SK-N-SH (cell line): ENCODE data around the gene NOBOX. TPM values are rescaled to one million over a fixed set of nuclear protein-coding genes. Genes with fewer than 3 reads are reported as not detected.

Experiments
- CTCF ChIA-PET: fragments of 300-600, 350-600 bp; formaldehyde crosslinking; extraction: SDS; loops from one replicate; lab custom pipeline; 2021; lab: Yijun Ruan, JAX
- POLR2A ChIA-PET: fragments of 350-600 bp; sonication (Branson Sonifier 250); formaldehyde crosslinking; extraction: SDS; loops from one replicate; lab custom pipeline; 2020; ENCODE audit warnings: antibody characterized with exemption, inconsistent platforms; lab: Yijun Ruan, JAX
- DNase-seq: peaks from one replicate; pipeline ENCODE4 v3.0.0; 2012
- H2AFZ ChIP-seq: fragments of 200-600 bp; sonication (generic); 2 replicates; pipeline ENCODE4 v1.8.1; 2016; ENCODE audit warnings: antibody characterized with exemption, mild to moderate bottlenecking, low read depth
- H3F3A ChIP-seq: fragments of 200-600 bp; sonication (generic); replicated peaks from 2 replicates; pipeline ENCODE3; 2016; ENCODE audit warnings: antibody characterized with exemption, mild to moderate bottlenecking; ENCODE audit not compliant: insufficient read depth
- H3K27ac ChIP-seq, 2 experiments: fragments of 200-500 bp in 1 of 2; fragments of 200-600 bp in 1 of 2; sonication (Bioruptor generic) in 1 of 2; sonication (generic), shearing (Covaris generic) in 1 of 2; 2 replicates each; pipeline versions ENCODE4 v1.5.1 to v1.6.1; 2014 to 2016; ENCODE audit warnings: low read depth in 2 of 2, inconsistent platforms in 1 of 2, low read length in 1 of 2, mild to moderate bottlenecking in 1 of 2, mixed read lengths in 1 of 2
- H3K27me3 ChIP-seq: fragments of 200-600 bp; sonication (generic), shearing (Covaris generic); 2 replicates; pipeline ENCODE4 v1.6.1; 2016; ENCODE audit warnings: mixed run types; ENCODE audit not compliant: insufficient read depth
- H3K36me3 ChIP-seq, 2 experiments: fragments of 200-500 bp in 1 of 2; fragments of 200-600 bp in 1 of 2; sonication (Bioruptor generic) in 1 of 2; sonication (generic) in 1 of 2; replicated peaks in 1 of 2; 2 replicates each; pipeline versions ENCODE3 to v1.5.1; 2014 to 2016; ENCODE audit warnings: low read length in 1 of 2, mild to moderate bottlenecking in 1 of 2; ENCODE audit not compliant: insufficient read depth in 2 of 2, control insufficient read depth in 1 of 2
- H3K4me1 ChIP-seq, 2 experiments: fragments of 200-500 bp in 1 of 2; fragments of 200-600 bp in 1 of 2; sonication (Bioruptor generic) in 1 of 2; sonication (generic), shearing (Covaris generic) in 1 of 2; 2 replicates each; pipeline versions ENCODE4 v1.5.1 to v1.6.1; 2014 to 2016; ENCODE audit warnings: low read depth in 1 of 2, low read length in 1 of 2, mixed run types in 1 of 2; ENCODE audit not compliant: insufficient read depth in 2 of 2, control insufficient read depth in 1 of 2
- H3K4me2 ChIP-seq: fragments of 200-600 bp; sonication (generic), shearing (Covaris generic); 2 replicates; pipeline ENCODE4 v1.6.1; 2017; ENCODE audit warnings: mixed run types
- H3K4me3 ChIP-seq, 2 experiments: fragments of 200-500 bp in 1 of 2; fragments of 200-600 bp in 1 of 2; sonication (Bioruptor generic) in 1 of 2; sonication (generic), shearing (Covaris generic) in 1 of 2; 2 replicates each; pipeline versions ENCODE4 v1.5.1 to v1.8.1; 2014 to 2016; ENCODE audit warnings: low read depth in 2 of 2, inconsistent platforms in 1 of 2, low read length in 1 of 2, mild to moderate bottlenecking in 1 of 2, mixed read lengths in 1 of 2, moderate library complexity in 1 of 2
- H3K79me2 ChIP-seq: fragments of 200-600 bp; sonication (generic); 2 replicates; pipeline ENCODE4 v1.8.1; 2017; ENCODE audit warnings: mild to moderate bottlenecking; ENCODE audit not compliant: insufficient read depth
- H3K9ac ChIP-seq: fragments of 200-600 bp; sonication (generic); 2 replicates; pipeline ENCODE4 v1.6.1; 2017; ENCODE audit warnings: mixed run types
- H3K9me2 ChIP-seq: fragments of 200-600 bp; sonication (generic); 2 replicates; pipeline ENCODE4 v1.6.1; 2017; ENCODE audit warnings: mixed run types
- H3K9me3 ChIP-seq: fragments of 200-600 bp; sonication (generic); 2 replicates; pipeline ENCODE4 v1.6.1; 2017; ENCODE audit warnings: mixed run types, mild to moderate bottlenecking, moderate library complexity
- H4K20me1 ChIP-seq: fragments of 200-600 bp; sonication (generic); 2 replicates; pipeline ENCODE4 v1.6.1; 2017; ENCODE audit warnings: mild to moderate bottlenecking, mixed run types; ENCODE audit not compliant: insufficient read depth
- CHD2 ChIP-seq: fragments of 150-350 bp; IDR thresholded peaks from 2 replicates; pipeline ENCODE4 v1.6.1; 2018; ENCODE audit warnings: low read length; ENCODE audit not compliant: partially characterized antibody
- ELF1 ChIP-seq: IDR thresholded peaks from 2 replicates; pipeline ENCODE4 v1.4.0; 2012
- EP300 ChIP-seq, 2 experiments: IDR thresholded peaks; 2 replicates each; pipeline versions ENCODE4 v1.4.0 to v1.6.1; 2012; ENCODE audit warnings: borderline replicate concordance in 1 of 2, low read depth in 1 of 2, low read length in 1 of 2
- EZH2phosphoT487 ChIP-seq: fragments of 200-600 bp; sonication (generic); IDR thresholded peaks from 2 replicates; pipeline ENCODE4 v1.6.1; 2017; ENCODE audit warnings: low read depth, mixed run types, mild to moderate bottlenecking, antibody characterized with exemption, moderate library complexity, borderline replicate concordance
- GABPA ChIP-seq: IDR thresholded peaks from 2 replicates; pipeline ENCODE4 v1.4.0; 2012; ENCODE audit warnings: low read depth, mild to moderate bottlenecking
- GATA2 ChIP-seq: sonication (generic); formaldehyde crosslinking; IDR thresholded peaks from 2 replicates; pipeline ENCODE4 v1.5.0; 2020; ENCODE audit warnings: mild to moderate bottlenecking, missing genetic modification reagents
- JUND ChIP-seq: IDR thresholded peaks from 2 replicates; pipeline ENCODE4 v1.4.0; 2012
- MXI1 ChIP-seq: IDR thresholded peaks from 2 replicates; pipeline ENCODE4 v1.6.1; 2012; ENCODE audit warnings: mild to moderate bottlenecking, low read depth, low read length, improper control_type of control experiment
- NFIC ChIP-seq: IDR thresholded peaks from 2 replicates; pipeline ENCODE4 v1.4.0; 2012; ENCODE audit warnings: borderline replicate concordance
- POLR2AphosphoS5 ChIP-seq: IDR thresholded peaks from 2 replicates; pipeline ENCODE4 v1.6.1; 2012; ENCODE audit warnings: low read depth, low read length
- RAD21 ChIP-seq: IDR thresholded peaks from 2 replicates; pipeline ENCODE4 v1.6.1; 2012; ENCODE audit warnings: mild to moderate bottlenecking, low read length
- RCOR1 ChIP-seq: fragments of 150-350 bp; IDR thresholded peaks from 2 replicates; pipeline ENCODE4 v1.6.1; 2017; ENCODE audit warnings: antibody characterized with exemption, low read length
- RFX5 ChIP-seq: IDR thresholded peaks from 2 replicates; pipeline ENCODE4 v1.6.1; 2012; ENCODE audit warnings: mild to moderate bottlenecking, improper control_type of control experiment, low read length
- RXRA ChIP-seq: IDR thresholded peaks from 2 replicates; pipeline ENCODE4 v1.4.0; 2012; ENCODE audit warnings: low read depth, mild to moderate bottlenecking, borderline replicate concordance
- SMC3 ChIP-seq: IDR thresholded peaks from 2 replicates; pipeline ENCODE4 v1.6.1; 2012; ENCODE audit warnings: low read depth, low read length, improper control_type of control experiment
- TEAD4 ChIP-seq: IDR thresholded peaks from 2 replicates; pipeline ENCODE4 v1.4.0; 2012; ENCODE audit warnings: mild to moderate bottlenecking, borderline replicate concordance; ENCODE audit not compliant: insufficient read depth
- YY1 ChIP-seq: IDR thresholded peaks from 2 replicates; pipeline ENCODE4 v1.4.0; 2012; ENCODE audit warnings: low read depth, mild to moderate bottlenecking
- ZBTB33 ChIP-seq: IDR thresholded peaks from 2 replicates; pipeline ENCODE4 v1.4.0; 2012; ENCODE audit warnings: low read depth, borderline replicate concordance
- WGBS: methylation state at CpG from one replicate; pipeline ENCODE4 v1.1.6; 2017; ENCODE audit warnings: low lambda C conversion rate; 5-methylcytosine and 5-hydroxymethylcytosine counted together
- polyA plus RNA-seq, 3 experiments: library from polyadenylated mRNA; depleted of rRNA; stranded (reverse); fragments of >200 nt; gene quantifications; 2 replicates each; pipeline ENCODE4 v1.2.3, GENCODE V29; 2012
- TF ChIP-seq, protein P1 (sequence below): fragments of 150-350 bp; IDR thresholded peaks from 2 replicates; pipeline ENCODE4 v1.6.1; 2016; ENCODE audit warnings: mild to moderate bottlenecking, low read depth, low read length
- TF ChIP-seq, protein P2 (sequence below): fragments of 150-350 bp; IDR thresholded peaks from 2 replicates; pipeline ENCODE4 v1.6.1; 2017; ENCODE audit warnings: antibody characterized with exemption, low read length, low read depth, borderline replicate concordance

Gene NOBOX
- polyA plus RNA-seq, 1 of the 3 experiments (the other 2 are of a cell fraction) = not detected

GRCh38 chr7:144379776-144380384 is 23.6 kb downstream of the NOBOX start:
- no peak overlapping the region for H2AFZ ChIP-seq
- no peaks in the 10 kb centered on the region for H4K20me1 ChIP-seq
- H3K9me3 ChIP-seq = no peaks in the 10 kb centered on the region
- H3K27ac ChIP-seq = no peak overlapping the region
- no peaks in the 10 kb centered on the region for H3K4me1 ChIP-seq
- H3K4me2 ChIP-seq = no peak overlapping the region
- H3K4me3 ChIP-seq = no peak overlapping the region
- 22% methylated on average over 11 of the region's 11 CpGs for WGBS
- no peaks in the 10 kb centered on the region for H3K79me2 ChIP-seq
- H3K9me2 ChIP-seq = no peaks in the 10 kb centered on the region
- TF ChIP-seq EP300 (IDR thresholded peaks at IDR 0.05; ENCODE audit: borderline replicate concordance in 1 of 2, low read depth in 1 of 2, low read length in 1 of 2) (no peak), GATA2 (CRISPR knock-in tag) (no peak), ZBTB33 (no peak), SMC3 (no peak), EZH2phosphoT487 (no peak), RXRA (no peak), JUND (no peak), POLR2AphosphoS5 (no peak), TEAD4 (no peak), RCOR1 (no peak), RFX5 (no peak), NFIC (no peak), YY1 (no peak), GABPA (no peak), RAD21 (no peak), CHD2 (no peak), MXI1 (no peak), ELF1 (no peak)
- TF ChIP-seq, protein P1, sequence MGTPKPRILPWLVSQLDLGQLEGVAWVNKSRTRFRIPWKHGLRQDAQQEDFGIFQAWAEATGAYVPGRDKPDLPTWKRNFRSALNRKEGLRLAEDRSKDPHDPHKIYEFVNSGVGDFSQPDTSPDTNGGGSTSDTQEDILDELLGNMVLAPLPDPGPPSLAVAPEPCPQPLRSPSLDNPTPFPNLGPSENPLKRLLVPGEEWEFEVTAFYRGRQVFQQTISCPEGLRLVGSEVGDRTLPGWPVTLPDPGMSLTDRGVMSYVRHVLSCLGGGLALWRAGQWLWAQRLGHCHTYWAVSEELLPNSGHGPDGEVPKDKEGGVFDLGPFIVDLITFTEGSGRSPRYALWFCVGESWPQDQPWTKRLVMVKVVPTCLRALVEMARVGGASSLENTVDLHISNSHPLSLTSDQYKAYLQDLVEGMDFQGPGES = no peak
- TF ChIP-seq, protein P2, sequence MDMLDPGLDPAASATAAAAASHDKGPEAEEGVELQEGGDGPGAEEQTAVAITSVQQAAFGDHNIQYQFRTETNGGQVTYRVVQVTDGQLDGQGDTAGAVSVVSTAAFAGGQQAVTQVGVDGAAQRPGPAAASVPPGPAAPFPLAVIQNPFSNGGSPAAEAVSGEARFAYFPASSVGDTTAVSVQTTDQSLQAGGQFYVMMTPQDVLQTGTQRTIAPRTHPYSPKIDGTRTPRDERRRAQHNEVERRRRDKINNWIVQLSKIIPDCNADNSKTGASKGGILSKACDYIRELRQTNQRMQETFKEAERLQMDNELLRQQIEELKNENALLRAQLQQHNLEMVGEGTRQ = no peak
- ChIA-PET CTCF (interaction anchor here (1.2 to 8.6 kb wide), 2 partner anchors 8 to 13 kb away, joined by 3 to 48 read pairs; no protein-coding TSS in a partner anchor), POLR2A (no interaction called here)
- peaks cover 6% of the 10 kb centered on the region; the same call in 1 of the 2 replicates for H3K27me3 ChIP-seq
- no peak overlapping the region for H3K9ac ChIP-seq
- DNase-seq = no peak
- no peaks in the 10 kb centered on the region for H3F3A ChIP-seq
- no peaks in the 10 kb centered on the region for H3K36me3 ChIP-seq
